Tibial nerve (tissue), 4 donors: ENCODE data around the gene STAT4. TPM values are rescaled to one million over a fixed set of nuclear protein-coding genes. Genes with fewer than 3 reads are reported as not detected.

Experiments
- DNase-seq, 2 donors: peaks; one replicate each; pipeline ENCODE4 v3.0.0-alpha.2; 2019; ENCODE audit warnings: low spot score in 2 of 2
- H3K27ac ChIP-seq, 4 donors: fragments of 200-600 bp; sonication (generic) in 3 of 4; one replicate each; pipeline ENCODE4 v1.5.1; 2017 to 2019; ENCODE audit warnings: mild to moderate bottlenecking in 1 of 4
- H3K27me3 ChIP-seq, 2 donors: fragments of 200-600 bp; sonication (generic) in 1 of 2; one replicate each; pipeline versions ENCODE4 v1.5.1 to v1.6.0; 2017 to 2019
- H3K36me3 ChIP-seq, 3 donors: fragments of 200-600 bp; sonication (generic); one replicate each; pipeline ENCODE4 v1.5.1; 2018 to 2019
- H3K4me1 ChIP-seq, 4 donors: fragments of 200-600 bp; sonication (generic) in 3 of 4; one replicate each; pipeline ENCODE4 v1.5.1; 2017 to 2019
- H3K4me3 ChIP-seq, 4 donors: fragments of 200-600 bp; sonication (generic) in 3 of 4; one replicate each; pipeline ENCODE4 v1.5.1; 2017 to 2019; ENCODE audit warnings: mild to moderate bottlenecking in 1 of 4, moderate library complexity in 1 of 4
- H3K9me3 ChIP-seq, 4 donors: fragments of 200-600 bp; sonication (generic) in 3 of 4; one replicate each; pipeline ENCODE4 v1.5.1; 2017 to 2019
- CTCF ChIP-seq, 5 experiments: fragments of 200-600 bp in 3 of 5; fragments of 450-650 bp in 2 of 5; sonication (generic) in 3 of 5; IDR thresholded peaks; one replicate each; pipeline ENCODE4 v1.5.1; 2016 to 2019; ENCODE audit warnings: antibody characterized with exemption in 5 of 5, mild to moderate bottlenecking in 3 of 5, moderate library complexity in 2 of 5
- EP300 ChIP-seq, 2 donors: sonication (generic); formaldehyde crosslinking; IDR thresholded peaks; one replicate each; pipeline ENCODE4 v1.6.1; 2017; ENCODE audit warnings: antibody characterized with exemption in 2 of 2, mild to moderate bottlenecking in 1 of 2
- POLR2A ChIP-seq, 2 donors: fragments of 450-650 bp; IDR thresholded peaks; one replicate each; pipeline ENCODE4 v1.6.1; 2017; ENCODE audit warnings: antibody characterized with exemption in 2 of 2, mild to moderate bottlenecking in 2 of 2, moderate library complexity in 2 of 2
- WGBS, 2 donors: methylation state at CpG; one replicate each; pipeline ENCODE4 v1.1.5; 2018; 5-methylcytosine and 5-hydroxymethylcytosine counted together
- total RNA-seq, 4 donors: library from RNA; depleted of rRNA; stranded (reverse); fragments of >200 nt; gene quantifications; one replicate each; pipeline ENCODE4 v1.1.0, GENCODE V29; 2016

STAT4 gene
- total RNA-seq, 4 donors from 2014 or later, result 0.39 to 4.2 (median 2.3) TPM; not detected in 1

GRCh38 chr2:191148791-191149190 is 2.0 kb downstream of the STAT4 start:
- peaks cover 0 to 9% of the 10 kb centered on the region in 2 donors for H3K27me3 ChIP-seq
- DNase-seq, result no peak
- peaks cover 0 to 13% (median 0%) of the 10 kb centered on the region in 4 donors for H3K4me1 ChIP-seq
- 92 to 94% methylated on average over 2 of the region's 2 CpGs for WGBS, 2 donors
- no peaks in the 10 kb centered on the region for H3K36me3 ChIP-seq
- H3K9me3 ChIP-seq, result no peaks in the 10 kb centered on the region
- H3K27ac ChIP-seq, result no peak overlapping the region
- no peak overlapping the region for H3K4me3 ChIP-seq
- TF ChIP-seq POLR2A (IDR thresholded peaks at IDR 0.05), result no peak
- TF ChIP-seq CTCF (IDR thresholded peaks at IDR 0.05), result no peak
- TF ChIP-seq EP300 (IDR thresholded peaks at IDR 0.05), result no peak

- Histone ChIP-seq H3K36me3 (no peaks in the 10 kb centered on the region), H3K9me3 (no peaks in the 10 kb centered on the region), H3K4me1 (peaks cover 0 to 13% (median 0%) of the 10 kb centered on the region in 4 donors), H3K27me3 (peaks cover 0 to 9% of the 10 kb centered on the region in 2 donors), H3K27ac (no peak overlapping the region), H3K4me3 (no peak overlapping the region)
- WGBS, 2 donors, result 90 to 91% methylated on average over 1 of the region's 1 CpG
- no peak for DNase-seq
- TF ChIP-seq POLR2A (IDR thresholded peaks at IDR 0.05), result no peak
- no peak for TF ChIP-seq EP300 (IDR thresholded peaks at IDR 0.05)
- TF ChIP-seq CTCF (IDR thresholded peaks at IDR 0.05), result no peak
Observed at GRCh38 chr2:191148281-191148680, 2.5 kb downstream of the STAT4 start.

DNA sequence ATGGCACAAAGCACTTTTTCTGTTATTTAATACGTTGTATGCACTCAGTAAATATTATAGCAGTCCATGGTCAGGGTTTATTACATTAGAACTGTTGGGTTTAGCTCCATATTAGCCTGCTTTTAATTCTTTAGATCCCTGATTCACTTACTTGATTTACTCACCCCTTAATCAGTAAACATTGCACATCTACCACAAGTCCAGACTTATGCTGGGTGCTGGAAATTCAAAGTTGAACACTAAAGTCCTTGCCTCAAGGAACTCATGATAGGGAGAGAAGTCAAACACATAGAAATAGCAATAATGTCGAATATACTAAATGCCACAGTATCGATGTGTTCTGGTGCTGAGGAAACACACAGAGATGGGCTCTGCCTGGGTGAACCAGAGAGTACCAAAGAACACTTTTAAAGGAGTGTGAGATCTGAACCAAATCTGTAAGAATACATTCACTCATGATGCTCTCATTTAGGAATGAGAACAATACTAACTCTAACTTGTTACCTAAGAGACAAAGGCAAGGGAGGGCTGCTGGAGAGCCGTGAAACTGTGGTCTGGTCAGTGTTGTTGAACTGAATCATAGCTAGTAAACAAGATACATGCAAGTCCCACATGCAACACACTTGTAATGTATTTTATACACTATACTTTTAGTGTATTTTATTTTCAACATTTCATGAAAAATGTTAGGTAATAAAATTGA is 4.9 kb downstream of the STAT4 start:
- DNase-seq, result no peak
- TF ChIP-seq EP300 (IDR thresholded peaks at IDR 0.05), result no peak
- no peak for TF ChIP-seq CTCF (IDR thresholded peaks at IDR 0.05)
- TF ChIP-seq POLR2A (IDR thresholded peaks at IDR 0.05), result no peak
- no peak overlapping the region for H3K27ac ChIP-seq
- H3K36me3 ChIP-seq, result no peaks in the 10 kb centered on the region
- no peak overlapping the region for H3K4me3 ChIP-seq
- 90 to 91% methylated on average over 4 of the region's 4 CpGs for WGBS, 2 donors
- H3K27me3 ChIP-seq, result peaks cover 0 to 5% of the 10 kb centered on the region in 2 donors
- H3K9me3 ChIP-seq, result no peaks in the 10 kb centered on the region
- H3K4me1 ChIP-seq, result peaks cover 0 to 8% (median 0%) of the 10 kb centered on the region in 4 donors

DNA sequence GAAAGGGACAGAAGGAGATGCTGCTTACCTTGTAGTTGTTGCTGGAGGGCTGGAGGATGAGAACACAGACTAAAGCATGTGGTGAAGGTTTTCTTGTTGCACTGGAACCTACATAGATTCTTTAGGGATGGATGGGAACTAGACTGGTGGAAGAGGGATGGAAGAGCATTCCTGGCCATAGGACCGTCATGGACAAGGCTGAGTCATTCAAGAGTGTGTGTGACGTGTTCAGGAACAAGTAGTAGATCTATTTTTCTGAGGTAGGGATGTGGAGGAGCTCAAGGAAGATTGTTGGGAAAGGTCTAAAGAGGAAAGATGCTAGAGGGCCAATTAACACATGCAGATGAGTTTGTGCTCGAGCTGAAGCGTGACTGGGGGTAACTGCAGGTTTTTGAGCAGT is 6.6 kb downstream of the STAT4 start:
- no peak for DNase-seq
- no peak overlapping the region for H3K27ac ChIP-seq
- 80 to 87% methylated on average over 4 of the region's 4 CpGs for WGBS, 2 donors
- no peaks in the 10 kb centered on the region for H3K4me1 ChIP-seq
- H3K9me3 ChIP-seq, result no peaks in the 10 kb centered on the region
- TF ChIP-seq CTCF (IDR thresholded peaks at IDR 0.05) (no peak), EP300 (IDR thresholded peaks at IDR 0.05) (no peak), POLR2A (IDR thresholded peaks at IDR 0.05) (no peak)
- H3K36me3 ChIP-seq, result no peaks in the 10 kb centered on the region
- H3K27me3 ChIP-seq, result no peaks in the 10 kb centered on the region
- no peak overlapping the region for H3K4me3 ChIP-seq

- DNase-seq, result no peak
- Histone ChIP-seq H3K4me3 (no peak overlapping the region), H3K36me3 (no peaks in the 10 kb centered on the region), H3K9me3 (no peaks in the 10 kb centered on the region), H3K27ac (no peak overlapping the region), H3K27me3 (no peaks in the 10 kb centered on the region), H3K4me1 (no peaks in the 10 kb centered on the region)
- WGBS, 2 donors, result 93 to 96% methylated on average over 1 of the region's 1 CpG
- TF ChIP-seq POLR2A (IDR thresholded peaks at IDR 0.05), result no peak
- TF ChIP-seq CTCF (IDR thresholded peaks at IDR 0.05), result no peak
- no peak for TF ChIP-seq EP300 (IDR thresholded peaks at IDR 0.05)
Observed at GRCh38 chr2:191143791-191144190, 7.0 kb downstream of the STAT4 start.
